H9 (cell line): ENCODE measurements around the gene PCNX2. TPM values are rescaled to one million over a fixed set of nuclear protein-coding genes. Genes with fewer than 3 reads are reported as not detected.

Experiments used
- DNase-seq: peaks from one replicate; pipeline ENCODE4 v3.0.0-alpha.2; 2017
- H2AFZ ChIP-seq: one replicate; pipeline ENCODE4 v1.6.1; 2013; ENCODE audit warnings: mild to moderate bottlenecking, low read length, control low read depth, moderate library complexity
- H2AK5ac ChIP-seq: 2 replicates; pipeline ENCODE4 v1.6.1; 2013; ENCODE audit warnings: low read length, control low read depth, mixed read lengths; ENCODE audit not compliant: insufficient read length
- H2BK120ac ChIP-seq: one replicate; pipeline ENCODE4 v1.6.1; 2013; ENCODE audit warnings: low read depth, mild to moderate bottlenecking, low read length, control low read depth, inconsistent platforms; ENCODE audit not compliant: poor library complexity, severe bottlenecking
- H2BK12ac ChIP-seq: 2 replicates; pipeline ENCODE4 v1.6.1; 2013; ENCODE audit warnings: low read length, control low read depth, mixed read lengths, low read depth; ENCODE audit not compliant: insufficient read length
- H2BK15ac ChIP-seq: 2 replicates; pipeline ENCODE4 v1.6.1; 2013; ENCODE audit warnings: low read depth, low read length, control low read depth
- H2BK20ac ChIP-seq: one replicate; pipeline ENCODE4 v1.6.1; 2013; ENCODE audit warnings: low read depth, mild to moderate bottlenecking, low read length, control low read depth, inconsistent platforms; ENCODE audit not compliant: poor library complexity, severe bottlenecking
- H2BK5ac ChIP-seq: 2 replicates; pipeline ENCODE4 v1.6.1; 2013; ENCODE audit warnings: low read length, control low read depth, mixed read lengths; ENCODE audit not compliant: insufficient read length
- H3K14ac ChIP-seq: 2 replicates; pipeline ENCODE4 v1.6.1; 2013; ENCODE audit warnings: low read length, control low read depth; ENCODE audit not compliant: insufficient read depth
- H3K18ac ChIP-seq: 2 replicates; pipeline ENCODE4 v1.6.1; 2013; ENCODE audit warnings: low read depth, mild to moderate bottlenecking, mixed read lengths, low read length, control low read depth; ENCODE audit not compliant: insufficient read length
- H3K23ac ChIP-seq: 2 replicates; pipeline ENCODE4 v1.6.1; 2013; ENCODE audit warnings: low read length, control low read depth, mixed read lengths, low read depth; ENCODE audit not compliant: insufficient read length
- H3K23me2 ChIP-seq: 2 replicates; pipeline ENCODE4 v1.6.1; 2013; ENCODE audit warnings: low read depth, mild to moderate bottlenecking, mixed read lengths, low read length, control low read depth; ENCODE audit not compliant: insufficient read length, poor library complexity, severe bottlenecking
- H3K27ac ChIP-seq: 2 replicates; pipeline ENCODE4 v1.5.1; 2013; ENCODE audit warnings: low read length, control low read depth, mixed read lengths, low read depth; ENCODE audit not compliant: insufficient read length
- H3K27me3 ChIP-seq: 2 replicates; pipeline ENCODE4 v1.6.1; 2013; ENCODE audit warnings: low read length, control low read depth, inconsistent platforms; ENCODE audit not compliant: insufficient read depth
- H3K4ac ChIP-seq: 2 replicates; pipeline ENCODE4 v1.6.1; 2013; ENCODE audit warnings: low read depth, mild to moderate bottlenecking, control low read depth, inconsistent platforms, low read length, moderate library complexity
- H3K4me1 ChIP-seq: 2 replicates; pipeline ENCODE4 v1.6.1; 2013; ENCODE audit warnings: low read length, control low read depth, inconsistent platforms; ENCODE audit not compliant: insufficient read depth
- H3K4me2 ChIP-seq: 2 replicates; pipeline ENCODE4 v1.6.1; 2013; ENCODE audit warnings: low read length, control low read depth, mixed read lengths; ENCODE audit not compliant: insufficient read length, insufficient read depth
- H3K56ac ChIP-seq: 2 replicates; pipeline ENCODE4 v1.6.1; 2013; ENCODE audit warnings: low read depth, mild to moderate bottlenecking, mixed read lengths, low read length, control low read depth; ENCODE audit not compliant: insufficient read length
- H3K79me1 ChIP-seq: 2 replicates; pipeline ENCODE4 v1.6.1; 2013; ENCODE audit warnings: low read depth, mild to moderate bottlenecking, moderate library complexity, low read length, control low read depth, inconsistent platforms; ENCODE audit not compliant: insufficient read depth, poor library complexity, severe bottlenecking
- H3K79me2 ChIP-seq: 2 replicates; pipeline ENCODE4 v1.6.1; 2013; ENCODE audit warnings: low read length, control low read depth, inconsistent platforms; ENCODE audit not compliant: insufficient read depth
- H3K9ac ChIP-seq: 2 replicates; pipeline ENCODE4 v1.6.1; 2013; ENCODE audit warnings: low read length, control low read depth, mixed read lengths; ENCODE audit not compliant: insufficient read length; ENCODE audit errors: extremely low read depth
- H3K9me3 ChIP-seq: one replicate; pipeline ENCODE4 v1.6.1; 2013; ENCODE audit warnings: low read depth, low read length, inconsistent platforms; ENCODE audit not compliant: control insufficient read depth
- H3T11ph ChIP-seq: one replicate; pipeline ENCODE4 v1.6.1; 2013; ENCODE audit warnings: mild to moderate bottlenecking, low read length, control low read depth, inconsistent platforms
- H4K20me1 ChIP-seq: one replicate; pipeline ENCODE4 v1.6.1; 2013; ENCODE audit not compliant: control insufficient read depth, insufficient read length, insufficient read depth
- H4K5ac ChIP-seq: 2 replicates; pipeline ENCODE4 v1.6.1; 2013; ENCODE audit warnings: low read depth, mild to moderate bottlenecking, mixed read lengths, low read length, control low read depth; ENCODE audit not compliant: insufficient read length
- H4K8ac ChIP-seq: replicated peaks from 2 replicates; pipeline ENCODE4 v1.6.1; 2013; ENCODE audit warnings: low read length, control low read depth, mixed read lengths, low read depth; ENCODE audit not compliant: insufficient read length
- H4K91ac ChIP-seq: 2 replicates; pipeline ENCODE4 v1.6.1; 2013; ENCODE audit warnings: low read depth, mild to moderate bottlenecking, moderate library complexity, mixed read lengths, low read length, control low read depth; ENCODE audit not compliant: insufficient read length
- H3K27ac Mint-ChIP-seq, 3 experiments: 2 replicates in 2 of 3; 3 replicates in 1 of 3; pipeline ENCODE4 v1.8.0; 2020 to 2021; ENCODE audit warnings: mixed read lengths in 3 of 3, mild to moderate bottlenecking in 1 of 3, moderate library complexity in 1 of 3
- H3K27me3 Mint-ChIP-seq: 2 replicates; pipeline ENCODE4 v1.8.0; 2021; ENCODE audit warnings: low read depth, mild to moderate bottlenecking, moderate library complexity, mixed read lengths
- H3K36me3 Mint-ChIP-seq, 3 experiments: 2 replicates in 2 of 3; 3 replicates in 1 of 3; pipeline ENCODE4 v1.8.0; 2020 to 2021; ENCODE audit warnings: low read depth in 3 of 3, mixed read lengths in 3 of 3; ENCODE audit not compliant: insufficient read depth in 1 of 3
- H3K4me1 Mint-ChIP-seq, 2 experiments: 2 replicates each; pipeline ENCODE4 v1.8.0; 2020; ENCODE audit warnings: mixed read lengths in 2 of 2
- H3K4me3 Mint-ChIP-seq, 2 experiments: 2 replicates in 1 of 2; 3 replicates in 1 of 2; pipeline ENCODE4 v1.8.0; 2020 to 2021; ENCODE audit warnings: mild to moderate bottlenecking in 2 of 2, mixed read lengths in 2 of 2, moderate library complexity in 1 of 2
- H3K9me3 Mint-ChIP-seq, 2 experiments: 2 replicates in 1 of 2; 3 replicates in 1 of 2; pipeline ENCODE4 v1.8.0; 2020; ENCODE audit warnings: mild to moderate bottlenecking in 2 of 2, mixed read lengths in 2 of 2, moderate library complexity in 1 of 2
- CTCF ChIP-seq: fragments of 200-600 bp; sonication (generic); conservative IDR thresholded peaks from 3 replicates; pipeline ENCODE4 v1.8.0; 2021; ENCODE audit warnings: antibody characterized with exemption, mild to moderate bottlenecking
- WGBS: extraction: QIAGEN DNeasy Blood & Tissue Kit; methylation state at CpG from one replicate; pipeline ENCODE4 v1.1.7; 2013; ENCODE audit warnings: missing lambda C conversion rate, low lambda C conversion rate, mixed read lengths; ENCODE audit not compliant: insufficient read length; ENCODE audit errors: extremely low coverage; 5-methylcytosine and 5-hydroxymethylcytosine counted together
- total RNA-seq: library from RNA; stranded (reverse); gene quantifications from 2 replicates; pipeline ENCODE4 v1.2.1, GENCODE V29; 2021

PCNX2 gene
- total RNA-seq, 1 experiment from 2014 or later, result 45.1 TPM

DNA sequence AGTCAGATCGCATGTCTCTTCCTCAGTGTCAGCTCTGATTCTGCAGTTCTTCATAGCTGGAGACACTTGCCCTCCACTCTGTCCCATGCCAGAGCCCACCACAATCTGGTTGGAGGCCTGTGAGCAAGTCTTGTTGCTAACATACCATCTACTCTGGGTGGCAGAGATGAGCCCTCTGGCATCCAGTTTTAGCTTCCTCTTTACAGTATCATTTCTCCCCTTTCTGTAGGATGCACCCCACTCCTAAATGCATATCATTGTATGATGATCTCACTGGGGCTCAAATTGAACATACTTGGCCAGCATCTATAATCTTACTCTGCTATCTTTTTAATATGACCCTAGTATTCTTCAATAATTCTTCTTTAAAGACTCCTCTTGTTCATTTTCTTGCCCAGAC, 16.9 kb downstream of the PCNX2 start:
- H3K9ac ChIP-seq, result no peak overlapping the region
- Mint-ChIP-seq H3K27me3 (no peaks in the 10 kb centered on the region), H3K27ac (peak overlapping the region in 1 of 3 experiments; percentile 39; a peak in 3 of 7 replicates), H3K4me1 (peaks cover 25 to 39% of the 10 kb centered on the region in 2 experiments), H3K4me3 (no peak overlapping the region), H3K36me3 (peaks cover 10 to 24% (median 12%) of the 10 kb centered on the region in 3 experiments; a peak in 6 of 7 replicates), H3K9me3 (no peaks in the 10 kb centered on the region)
- no peak overlapping the region for H3T11ph ChIP-seq
- H2AFZ ChIP-seq, result no peak overlapping the region
- H3K18ac ChIP-seq, result no peak overlapping the region
- no peak overlapping the region for H4K5ac ChIP-seq
- H4K20me1 ChIP-seq, result no peaks in the 10 kb centered on the region
- H3K23me2 ChIP-seq, result no peaks in the 10 kb centered on the region
- peaks cover 4% of the 10 kb centered on the region; the same call in 1 of the 2 replicates for H3K4me1 ChIP-seq
- H3K27ac ChIP-seq, result no peak overlapping the region
- no peak for DNase-seq
- H3K9me3 ChIP-seq, result no peaks in the 10 kb centered on the region
- H3K4me2 ChIP-seq, result no peak overlapping the region
- no peak overlapping the region for H2AK5ac ChIP-seq
- no peak overlapping the region for H2BK15ac ChIP-seq
- no peak overlapping the region for H3K4ac ChIP-seq
- no peak overlapping the region for H3K14ac ChIP-seq
- no peak for TF ChIP-seq CTCF
- H2BK5ac ChIP-seq, result no peak overlapping the region
- no peaks in the 10 kb centered on the region for H3K27me3 ChIP-seq
- no peak overlapping the region for H2BK20ac ChIP-seq
- H3K79me2 ChIP-seq, result peaks cover 47% of the 10 kb centered on the region
- no peak overlapping the region for H4K8ac ChIP-seq
- no peak overlapping the region for H4K91ac ChIP-seq
- no peak overlapping the region for H2BK12ac ChIP-seq
- peaks cover 6% of the 10 kb centered on the region for H3K79me1 ChIP-seq
- H3K23ac ChIP-seq, result no peak overlapping the region
- no peak overlapping the region for H2BK120ac ChIP-seq
- WGBS, result no CpG with 5 or more reads among the region's 1 CpG
- H3K56ac ChIP-seq, result no peak overlapping the region
